DMS 273 treated with DMSO at 0.1 percent for 48 hours (cell line): Measurements from ENCODE around the gene PDE4B.
"Not testable (repeated sequence)": the region's sequence is repeated elsewhere in the genome, so short reads cannot be mapped to it uniquely, and the experiment has no call there.

Source experiments
- DNase-seq: peaks from one replicate; lab custom pipeline; 2025; lab: John Stamatoyannopoulos, UW

PDE4B gene

DNA sequence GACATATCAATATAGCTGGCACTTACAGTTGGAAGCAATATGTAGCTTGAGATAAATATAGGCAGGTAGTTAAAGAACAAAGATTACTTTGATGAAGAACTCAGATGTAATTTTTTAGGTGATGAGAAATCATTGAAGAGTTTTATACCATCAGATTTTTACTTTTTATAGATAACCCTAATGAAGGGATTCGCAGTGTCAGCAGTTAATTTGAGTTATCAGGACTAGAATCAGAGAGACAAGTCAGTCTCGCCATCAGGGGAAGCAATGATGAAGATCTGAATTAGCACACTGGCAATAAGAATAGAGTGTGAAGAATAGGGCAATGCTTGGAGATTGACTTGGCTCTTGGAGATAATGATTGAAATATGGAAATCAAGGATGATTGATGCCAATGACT lies 342.5 kb downstream of the PDE4B start:
- DNase-seq: no peak

- not testable (repeated sequence) for DNase-seq
Measured at GRCh38 chr1:66136423-66136822, 343.7 kb downstream of the PDE4B start.

DNA sequence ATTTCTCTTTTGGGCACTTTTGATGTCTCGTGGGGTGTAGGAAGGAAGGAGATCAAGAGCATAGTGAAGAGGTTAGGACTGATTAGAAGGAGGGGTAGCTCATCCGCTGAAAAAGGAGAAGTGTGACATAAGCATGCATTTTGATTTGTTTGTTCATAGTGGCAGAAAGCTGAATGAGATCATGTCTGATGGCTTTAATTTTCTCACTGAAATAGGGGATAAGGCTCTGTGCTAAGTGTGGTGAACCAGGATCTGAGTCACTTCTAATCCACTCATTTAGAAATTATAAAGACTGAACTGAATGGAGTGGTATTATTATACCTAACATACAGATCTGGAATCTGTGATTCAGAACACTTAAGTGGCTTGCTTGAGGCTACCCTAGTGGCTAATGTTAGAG lies 344.5 kb downstream of the PDE4B start:
- no peak for DNase-seq

- no peak for DNase-seq
Measured at GRCh38 chr1:66138613-66139012, 345.9 kb downstream of the PDE4B start.

GRCh38 chr1:66140072-66140471 lies 347.4 kb downstream of the PDE4B start:
- DNase-seq: no peak

DNA sequence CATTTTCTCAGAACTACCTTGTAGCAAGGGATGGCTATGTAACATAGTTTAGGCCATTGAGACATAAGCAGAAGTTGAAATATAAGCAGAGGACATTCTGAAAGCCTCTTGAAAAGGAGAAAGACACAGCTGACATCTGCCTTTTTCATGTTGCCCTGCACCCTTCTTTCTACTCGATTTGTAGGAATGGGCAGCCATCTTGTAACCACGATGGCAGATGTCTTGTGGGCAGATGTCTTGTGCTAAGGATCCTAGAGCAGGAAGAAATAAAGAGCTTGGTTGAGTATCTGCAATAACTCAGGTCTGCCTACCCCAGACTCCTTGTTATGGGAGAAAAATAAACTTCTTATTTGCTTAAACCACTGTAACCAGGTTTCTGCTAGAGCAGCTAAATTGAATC lies 351.0 kb downstream of the PDE4B start:
- DNase-seq: no peak

GRCh38 chr1:66147226-66147835 lies 354.6 kb downstream of the PDE4B start:
- no peak for DNase-seq

DNA sequence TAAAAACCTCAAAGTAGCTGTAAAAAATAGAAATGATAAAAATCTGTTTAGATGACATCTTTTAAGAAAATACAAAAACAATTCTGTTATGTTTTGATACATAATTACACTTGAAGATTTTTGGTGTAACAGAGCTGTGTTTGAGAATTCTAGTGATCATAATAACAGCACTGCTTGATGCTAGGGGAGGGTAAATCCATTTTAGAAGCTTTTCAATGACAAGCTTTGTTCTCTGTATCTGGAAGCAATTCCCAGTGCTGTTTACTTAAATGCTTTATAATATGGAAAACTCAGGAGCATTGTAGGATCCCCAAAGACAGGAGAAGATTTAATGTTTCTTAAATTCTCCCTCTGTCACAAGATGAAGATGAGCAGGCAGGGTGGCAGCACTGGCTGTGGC lies 359.3 kb downstream of the PDE4B start:
- no peak for DNase-seq

DNA sequence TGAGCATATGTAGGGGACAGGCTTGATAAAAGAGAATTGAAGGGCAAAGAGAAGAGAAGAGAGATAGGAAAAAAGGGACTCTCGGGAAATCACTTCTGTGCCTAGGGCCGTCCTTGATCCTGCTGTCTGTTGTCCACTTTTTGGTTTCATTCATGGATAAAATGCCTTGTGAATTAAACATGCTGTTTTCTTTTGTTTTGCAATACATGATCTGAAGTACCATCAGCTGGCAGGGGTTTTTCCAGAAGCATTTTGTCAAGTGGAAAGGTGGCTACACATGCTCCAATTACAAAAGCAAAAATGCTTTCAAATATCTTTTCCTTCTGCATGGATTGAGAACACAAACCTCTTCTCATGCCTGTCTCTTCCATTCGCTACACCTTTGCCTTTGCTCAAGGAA lies 361.7 kb downstream of the PDE4B start:
- DNase-seq: no peak

DNA sequence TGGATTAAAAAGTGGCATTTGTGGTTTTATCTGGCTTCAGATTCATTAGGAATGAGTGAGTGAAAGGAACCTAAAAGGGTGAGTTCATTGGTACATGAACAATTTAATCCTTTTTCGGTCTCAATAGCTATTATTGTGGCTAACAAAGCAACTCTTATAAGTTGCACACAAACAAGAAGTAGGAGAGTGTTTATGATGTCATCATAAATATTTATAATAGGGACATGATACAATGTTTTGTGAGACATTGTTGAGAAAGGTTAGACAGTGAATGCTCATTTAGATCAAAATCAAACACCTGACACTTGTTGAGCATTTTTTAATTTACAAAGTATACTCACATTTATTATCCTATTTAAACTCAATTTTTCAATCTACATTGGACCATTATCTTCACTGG lies 363.4 kb downstream of the PDE4B start:
- no peak for DNase-seq

- no peak for DNase-seq
Measured at GRCh38 chr1:66159800-66160199, 367.1 kb downstream of the PDE4B start.

DNA sequence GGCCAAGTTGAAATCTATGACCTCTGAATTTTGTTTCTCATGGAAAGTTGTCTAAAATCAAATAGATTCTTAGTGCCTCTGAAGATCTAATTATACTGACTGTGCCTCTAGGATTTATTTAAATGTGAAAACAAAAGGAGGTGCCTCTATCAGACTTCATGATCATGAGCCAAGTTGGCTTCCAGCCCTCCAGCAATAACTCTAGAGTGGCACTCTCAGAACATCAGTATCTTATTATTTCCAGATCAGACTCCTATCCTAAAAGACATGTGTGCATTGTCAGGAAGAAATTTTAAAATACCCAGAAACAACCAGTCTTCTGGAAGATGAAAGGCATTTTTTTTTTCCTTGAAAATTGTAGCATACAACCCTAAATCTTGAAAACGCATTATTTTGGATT lies 368.0 kb downstream of the PDE4B start:
- DNase-seq: no peak

GRCh38 chr1:66166753-66167152 lies 374.1 kb downstream of the PDE4B start:
- no peak for DNase-seq

- no peak for DNase-seq
Measured at GRCh38 chr1:66167267-66167666, 374.6 kb downstream of the PDE4B start.

DNA sequence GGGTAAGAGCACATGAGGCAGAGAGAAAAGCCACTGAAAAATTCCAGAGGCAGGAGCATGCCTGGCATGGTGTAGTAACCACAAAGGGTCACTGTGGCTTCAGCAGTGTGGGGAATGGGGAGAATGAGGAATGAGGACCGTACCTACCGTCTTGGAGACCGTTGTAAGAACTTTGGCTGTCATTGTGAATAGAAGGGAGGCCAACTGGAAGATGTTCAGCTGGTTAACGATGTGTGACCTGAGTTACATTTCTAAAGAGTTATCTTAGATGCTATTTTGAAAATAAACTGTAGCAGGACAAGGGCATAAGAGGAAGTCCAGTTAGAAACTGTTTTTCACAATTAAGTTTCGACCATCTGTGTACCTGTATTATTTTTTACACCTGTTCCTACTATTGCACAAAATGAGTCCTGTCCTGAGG lies 375.8 kb downstream of the PDE4B start:
- no peak for DNase-seq

- no peak for DNase-seq
Measured at GRCh38 chr1:66168948-66169671, 376.4 kb downstream of the PDE4B start.

DNA sequence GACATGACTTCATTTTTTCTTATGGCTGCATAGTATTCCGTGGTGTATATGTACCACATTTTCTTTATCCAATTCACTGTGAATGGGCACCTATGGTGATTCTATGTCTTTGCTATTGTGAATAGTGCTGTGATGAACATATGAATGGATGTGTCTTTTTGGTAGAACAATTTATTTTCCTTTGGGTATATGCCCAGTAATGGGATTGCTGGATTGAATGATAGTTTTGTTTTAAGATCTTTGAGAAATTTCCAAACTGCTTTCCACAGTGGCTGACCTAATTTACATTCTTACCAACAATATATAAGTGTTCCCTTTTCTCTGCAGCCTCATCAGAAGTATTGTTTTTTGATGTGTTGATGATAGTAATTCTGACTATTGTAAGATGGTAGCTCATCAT lies 379.6 kb downstream of the PDE4B start:
- no peak for DNase-seq

DNA sequence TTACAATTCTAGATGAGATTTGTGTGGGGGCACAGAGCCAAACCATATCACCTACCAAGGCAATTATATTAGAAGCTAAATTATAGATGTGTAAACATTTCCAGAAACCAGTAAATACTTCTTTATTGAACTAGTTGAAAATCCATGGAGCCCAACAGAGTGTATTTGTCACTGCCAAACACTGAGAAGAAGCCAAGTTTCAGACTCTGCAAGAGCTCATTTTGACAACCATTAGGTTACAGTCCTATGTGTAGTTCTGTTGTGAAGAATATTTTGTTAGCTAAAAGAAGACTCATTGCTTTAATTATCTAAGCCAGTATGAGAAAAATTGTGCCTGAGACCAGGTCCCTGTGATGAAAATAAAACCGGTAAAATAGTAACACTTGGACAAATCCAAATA lies 382.4 kb downstream of the PDE4B start:
- no peak for DNase-seq

- DNase-seq: no peak
Measured at GRCh38 chr1:66175581-66175980, 382.9 kb downstream of the PDE4B start.

DNA sequence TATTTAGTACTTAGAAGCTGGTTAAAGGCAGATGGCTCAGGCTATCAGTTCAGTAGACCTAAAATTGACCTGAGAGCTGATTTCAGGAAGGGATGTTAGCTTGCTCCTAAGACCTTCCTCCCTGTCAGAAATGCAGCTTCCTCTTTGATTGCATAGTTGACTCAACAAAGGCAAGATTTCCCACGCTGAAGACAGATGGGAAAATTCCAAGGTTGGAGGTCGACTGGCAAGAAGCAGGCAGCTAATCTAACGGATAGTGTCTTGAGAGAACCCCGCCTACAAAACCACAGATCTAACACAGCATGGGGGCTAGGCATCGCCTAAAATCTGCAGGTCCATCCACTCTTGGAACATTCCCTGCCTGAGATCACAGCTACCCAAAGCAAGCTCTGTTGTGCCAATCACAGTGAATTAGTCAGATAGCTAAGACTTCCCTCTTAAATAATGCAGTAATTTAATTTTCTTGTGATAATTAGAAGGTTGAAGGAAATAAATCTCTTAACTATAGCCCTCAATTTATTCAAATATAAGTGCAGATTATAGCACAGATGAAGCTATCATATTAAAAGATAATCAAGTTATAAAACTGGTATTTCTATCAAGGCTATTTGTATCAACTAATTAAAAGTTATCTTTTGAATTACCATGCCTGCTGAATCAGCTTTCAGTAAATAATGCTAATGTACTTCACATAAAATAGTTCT lies 383.5 kb downstream of the PDE4B start:
- DNase-seq: no peak

- DNase-seq: no peak
Measured at GRCh38 chr1:66176832-66177231, 384.1 kb downstream of the PDE4B start.

GRCh38 chr1:66177510-66177909 lies 384.8 kb downstream of the PDE4B start:
- DNase-seq: no peak

- no peak for DNase-seq
Measured at GRCh38 chr1:66182026-66182425, 389.3 kb downstream of the PDE4B start.
